Hepatocyte (in vitro differentiated cells): ENCODE results near the gene SLC41A2. TPM values are rescaled to one million over a fixed set of nuclear protein-coding genes. Genes with fewer than 3 reads are reported as not detected.

Experiments
- DNase-seq: peaks from one replicate; pipeline ENCODE4 v3.0.0-alpha.2; 2016; ENCODE audit warnings: low spot score
- H2AFZ ChIP-seq: fragments of 200-600 bp; sonication (generic); 2 replicates; pipeline ENCODE4 v1.6.0; 2016; ENCODE audit warnings: antibody characterized with exemption, mild to moderate bottlenecking
- H3K27ac ChIP-seq: fragments of 200-600 bp; sonication (generic); 2 replicates; pipeline ENCODE4 v1.5.1; 2016; ENCODE audit warnings: mild to moderate bottlenecking
- H3K27me3 ChIP-seq: fragments of 200-600 bp; sonication (generic); 2 replicates; pipeline ENCODE4 v1.6.1; 2016
- H3K36me3 ChIP-seq: fragments of 200-600 bp; sonication (generic); replicated peaks from 2 replicates; pipeline ENCODE4 v1.5.1; 2016; ENCODE audit warnings: low read depth; ENCODE audit not compliant: insufficient read depth
- H3K4me1 ChIP-seq: fragments of 200-600 bp; sonication (generic); 2 replicates; pipeline ENCODE4 v1.5.1; 2016; ENCODE audit warnings: mild to moderate bottlenecking, moderate library complexity; ENCODE audit not compliant: insufficient read depth
- H3K4me2 ChIP-seq: fragments of 200-600 bp; sonication (generic); 2 replicates; pipeline ENCODE4 v1.6.0; 2016
- H3K4me3 ChIP-seq: fragments of 200-600 bp; sonication (generic); 2 replicates; pipeline ENCODE4 v1.5.1; 2016; ENCODE audit warnings: mild to moderate bottlenecking
- H3K79me2 ChIP-seq: fragments of 200-600 bp; sonication (generic); 2 replicates; pipeline ENCODE4 v1.6.0; 2017; ENCODE audit warnings: mild to moderate bottlenecking
- H3K9me2 ChIP-seq: fragments of 200-600 bp; sonication (generic); replicated peaks from 2 replicates; pipeline ENCODE4 v1.6.0; 2017; ENCODE audit warnings: mild to moderate bottlenecking; ENCODE audit not compliant: insufficient read depth
- H3K9me3 ChIP-seq: fragments of 200-600 bp; sonication (generic); 2 replicates; pipeline ENCODE4 v1.5.1; 2016; ENCODE audit warnings: low read depth, mild to moderate bottlenecking
- H4K20me1 ChIP-seq: fragments of 200-600 bp; sonication (generic); 2 replicates; pipeline ENCODE4 v1.6.0; 2016; ENCODE audit warnings: mild to moderate bottlenecking; ENCODE audit not compliant: insufficient read depth, poor library complexity, severe bottlenecking
- EZH2 ChIP-seq: fragments of 200-600 bp; sonication (generic); IDR thresholded peaks from 2 replicates; pipeline ENCODE4 v1.6.1; 2016; ENCODE audit warnings: antibody characterized with exemption, mild to moderate bottlenecking, borderline replicate concordance
- EZH2phosphoT487 ChIP-seq: fragments of 200-600 bp; sonication (generic); IDR thresholded peaks from one replicate; pipeline ENCODE4 v1.6.1; 2018; ENCODE audit warnings: antibody characterized with exemption, mild to moderate bottlenecking, low read depth, moderate library complexity; ENCODE audit not compliant: unreplicated experiment, severe bottlenecking
- WGBS: methylation state at CpG from one replicate; pipeline ENCODE4 v1.1.6; 2016; ENCODE audit warnings: low lambda C conversion rate; ENCODE audit errors: missing lambda C conversion rate; 5-methylcytosine and 5-hydroxymethylcytosine counted together
- polyA plus RNA-seq: library from polyadenylated mRNA; unstranded; fragments of >200 nt; fragmentation: Nextera tagmentation; extraction: Ambion mirVana; gene quantifications from 2 replicates; pipeline ENCODE4 v1.2.1, GENCODE V29; 2016
- total RNA-seq: library from RNA; depleted of rRNA; stranded (reverse); fragments of >200 nt; gene quantifications from 2 replicates; pipeline ENCODE4 v1.2.3, GENCODE V29; 2014
- TF ChIP-seq, protein P1 (sequence below): fragments of 200-600 bp; sonication (generic); IDR thresholded peaks from 2 replicates; pipeline ENCODE4 v1.5.1; 2016; ENCODE audit warnings: antibody characterized with exemption, mild to moderate bottlenecking; ENCODE audit not compliant: poor library complexity

Gene SLC41A2
- total and polyA plus RNA-seq, 2 experiments from 2014 or later: 8.4 to 48.2 TPM

DNA sequence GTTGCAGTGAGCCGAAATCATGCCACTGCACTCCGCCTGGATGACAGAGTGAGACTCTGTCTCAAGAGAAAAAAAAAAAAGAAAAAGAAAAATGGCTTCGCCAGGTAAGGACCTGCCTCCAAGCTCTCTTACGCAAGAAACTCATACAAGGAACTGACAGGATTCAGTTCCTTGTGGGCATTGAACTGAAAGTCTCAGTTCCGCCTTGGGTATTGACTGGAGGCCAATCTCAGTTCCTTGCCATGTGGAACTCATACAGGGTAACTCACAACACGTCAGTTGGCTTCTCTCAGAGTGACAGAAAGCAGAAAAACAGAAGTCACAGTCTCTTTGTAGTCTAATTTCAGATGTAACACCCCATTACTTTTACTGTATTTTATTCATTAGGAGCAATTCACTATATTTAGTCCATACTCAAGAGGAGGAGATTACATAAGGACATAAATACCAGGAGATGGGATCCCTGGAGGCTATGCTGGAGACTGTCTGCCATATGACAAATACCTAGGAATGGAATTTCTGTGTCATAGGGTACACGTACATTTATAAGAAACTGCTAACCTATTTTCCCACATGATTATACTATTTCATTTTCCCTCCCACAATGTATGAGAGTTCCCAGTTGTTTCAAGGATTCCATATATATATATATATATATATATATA is 16.7 kb upstream of the SLC41A2 start:
- H3K4me2 ChIP-seq: no peak overlapping the region
- H3K4me1 ChIP-seq: no peaks in the 10 kb centered on the region
- no peaks in the 10 kb centered on the region for H3K9me2 ChIP-seq
- 86% methylated on average over 7 of the region's 7 CpGs for WGBS
- no peak overlapping the region for H2AFZ ChIP-seq
- no peaks in the 10 kb centered on the region for H4K20me1 ChIP-seq
- H3K79me2 ChIP-seq: no peaks in the 10 kb centered on the region
- H3K4me3 ChIP-seq: no peak overlapping the region
- no peaks in the 10 kb centered on the region for H3K27me3 ChIP-seq
- TF ChIP-seq, protein P1, sequence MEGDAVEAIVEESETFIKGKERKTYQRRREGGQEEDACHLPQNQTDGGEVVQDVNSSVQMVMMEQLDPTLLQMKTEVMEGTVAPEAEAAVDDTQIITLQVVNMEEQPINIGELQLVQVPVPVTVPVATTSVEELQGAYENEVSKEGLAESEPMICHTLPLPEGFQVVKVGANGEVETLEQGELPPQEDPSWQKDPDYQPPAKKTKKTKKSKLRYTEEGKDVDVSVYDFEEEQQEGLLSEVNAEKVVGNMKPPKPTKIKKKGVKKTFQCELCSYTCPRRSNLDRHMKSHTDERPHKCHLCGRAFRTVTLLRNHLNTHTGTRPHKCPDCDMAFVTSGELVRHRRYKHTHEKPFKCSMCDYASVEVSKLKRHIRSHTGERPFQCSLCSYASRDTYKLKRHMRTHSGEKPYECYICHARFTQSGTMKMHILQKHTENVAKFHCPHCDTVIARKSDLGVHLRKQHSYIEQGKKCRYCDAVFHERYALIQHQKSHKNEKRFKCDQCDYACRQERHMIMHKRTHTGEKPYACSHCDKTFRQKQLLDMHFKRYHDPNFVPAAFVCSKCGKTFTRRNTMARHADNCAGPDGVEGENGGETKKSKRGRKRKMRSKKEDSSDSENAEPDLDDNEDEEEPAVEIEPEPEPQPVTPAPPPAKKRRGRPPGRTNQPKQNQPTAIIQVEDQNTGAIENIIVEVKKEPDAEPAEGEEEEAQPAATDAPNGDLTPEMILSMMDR: no peak
- TF ChIP-seq EZH2phosphoT487: no peak
- TF ChIP-seq EZH2: no peak
- DNase-seq: no peak
- H3K27ac ChIP-seq: no peak overlapping the region
- no peaks in the 10 kb centered on the region for H3K9me3 ChIP-seq
- no peaks in the 10 kb centered on the region for H3K36me3 ChIP-seq

DNA sequence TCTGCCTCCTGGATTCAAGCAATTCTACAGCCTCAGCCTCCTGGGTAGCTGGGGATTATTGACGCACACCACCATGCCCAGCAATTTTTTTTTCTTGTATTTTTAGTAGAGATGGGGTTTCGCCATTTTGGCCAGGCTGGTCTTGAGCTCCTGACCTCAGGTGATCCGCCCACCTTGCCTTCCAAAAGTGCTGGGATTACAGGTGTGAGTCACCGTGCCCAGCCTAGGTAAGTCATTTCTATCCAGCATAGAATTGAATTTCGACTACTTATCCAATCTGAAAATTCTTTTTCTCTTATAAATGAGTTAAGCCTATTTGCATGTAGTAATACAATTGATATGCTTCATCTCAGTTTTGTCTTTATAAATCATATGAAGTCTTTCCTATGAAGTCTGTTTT is 15.2 kb upstream of the SLC41A2 start:
- no peaks in the 10 kb centered on the region for H3K4me1 ChIP-seq
- no peaks in the 10 kb centered on the region for H3K36me3 ChIP-seq
- DNase-seq: no peak
- H3K4me2 ChIP-seq: no peak overlapping the region
- H3K27me3 ChIP-seq: no peaks in the 10 kb centered on the region
- H2AFZ ChIP-seq: no peak overlapping the region
- WGBS: 83% methylated on average over 5 of the region's 5 CpGs
- H3K79me2 ChIP-seq: no peaks in the 10 kb centered on the region
- H3K4me3 ChIP-seq: no peak overlapping the region
- H4K20me1 ChIP-seq: no peaks in the 10 kb centered on the region
- TF ChIP-seq EZH2: no peak
- TF ChIP-seq, protein P1: no peak
- TF ChIP-seq EZH2phosphoT487: no peak
- H3K9me2 ChIP-seq: no peaks in the 10 kb centered on the region
- no peak overlapping the region for H3K27ac ChIP-seq
- H3K9me3 ChIP-seq: no peaks in the 10 kb centered on the region

DNA sequence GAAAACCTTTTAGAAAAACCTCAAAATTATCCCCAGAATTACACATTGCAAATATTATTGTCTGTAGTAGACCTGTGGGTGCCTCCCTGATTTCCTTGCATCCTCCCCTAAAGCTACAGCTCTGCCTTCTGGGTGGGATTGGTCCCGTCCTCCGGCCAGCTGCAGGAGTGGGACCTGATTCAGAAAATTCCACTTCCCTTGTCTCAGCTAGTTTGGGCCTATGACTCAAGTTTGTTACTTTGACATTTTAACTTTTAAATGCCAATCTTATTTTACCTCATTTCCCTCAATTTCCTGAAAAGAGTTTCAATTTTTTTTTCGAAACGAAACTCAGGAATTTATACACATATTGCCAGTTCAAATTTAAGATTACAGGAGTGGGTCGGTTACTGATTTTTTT is 13.2 kb upstream of the SLC41A2 start:
- Histone ChIP-seq H3K9me3 (no peaks in the 10 kb centered on the region), H3K4me3 (no peak overlapping the region), H3K4me1 (no peaks in the 10 kb centered on the region), H3K27ac (no peak overlapping the region), H4K20me1 (no peaks in the 10 kb centered on the region), H3K79me2 (no peaks in the 10 kb centered on the region), H3K36me3 (no peaks in the 10 kb centered on the region), H3K9me2 (no peaks in the 10 kb centered on the region), H2AFZ (no peak overlapping the region), H3K27me3 (no peaks in the 10 kb centered on the region), H3K4me2 (no peak overlapping the region)
- no peak for DNase-seq
- WGBS: 75% methylated on average over 5 of the region's 5 CpGs
- TF ChIP-seq EZH2phosphoT487 (no peak), EZH2 (no peak)
- TF ChIP-seq, protein P1: no peak
